Transverse colon (tissue), 4 donors: ENCODE measurements around the gene NCBP1.

Experiments
- EP300 ChIP-seq: sonication (generic); formaldehyde crosslinking; IDR thresholded peaks from one replicate; pipeline ENCODE4 v1.6.1; 2017; ENCODE audit warnings: antibody characterized with exemption, low read depth
- POLR2A ChIP-seq: fragments of 450-650 bp; IDR thresholded peaks from one replicate; pipeline ENCODE4 v1.6.1; 2016; ENCODE audit warnings: antibody characterized with exemption, mild to moderate bottlenecking, moderate library complexity
- POLR2AphosphoS5 ChIP-seq, 3 donors: sonication (generic); formaldehyde crosslinking; IDR thresholded peaks; one replicate each; pipeline ENCODE4 v1.6.1; 2016; ENCODE audit warnings: antibody characterized with exemption in 3 of 3
- TF ChIP-seq, protein P1 (sequence below), 5 experiments: fragments of 200-600 bp in 3 of 5; fragments of 450-650 bp in 2 of 5; sonication (generic) in 3 of 5; IDR thresholded peaks; 1 replicate in 2 of 5; 2 replicates in 3 of 5; pipeline ENCODE4 v1.5.1; 2016 to 2017; ENCODE audit warnings: antibody characterized with exemption in 5 of 5, inconsistent platforms in 3 of 5, mild to moderate bottlenecking in 2 of 5, moderate library complexity in 1 of 5

GRCh38 chr9:97694769-97695168 lies 61.1 kb downstream of the NCBP1 start:
- TF ChIP-seq, protein P1, sequence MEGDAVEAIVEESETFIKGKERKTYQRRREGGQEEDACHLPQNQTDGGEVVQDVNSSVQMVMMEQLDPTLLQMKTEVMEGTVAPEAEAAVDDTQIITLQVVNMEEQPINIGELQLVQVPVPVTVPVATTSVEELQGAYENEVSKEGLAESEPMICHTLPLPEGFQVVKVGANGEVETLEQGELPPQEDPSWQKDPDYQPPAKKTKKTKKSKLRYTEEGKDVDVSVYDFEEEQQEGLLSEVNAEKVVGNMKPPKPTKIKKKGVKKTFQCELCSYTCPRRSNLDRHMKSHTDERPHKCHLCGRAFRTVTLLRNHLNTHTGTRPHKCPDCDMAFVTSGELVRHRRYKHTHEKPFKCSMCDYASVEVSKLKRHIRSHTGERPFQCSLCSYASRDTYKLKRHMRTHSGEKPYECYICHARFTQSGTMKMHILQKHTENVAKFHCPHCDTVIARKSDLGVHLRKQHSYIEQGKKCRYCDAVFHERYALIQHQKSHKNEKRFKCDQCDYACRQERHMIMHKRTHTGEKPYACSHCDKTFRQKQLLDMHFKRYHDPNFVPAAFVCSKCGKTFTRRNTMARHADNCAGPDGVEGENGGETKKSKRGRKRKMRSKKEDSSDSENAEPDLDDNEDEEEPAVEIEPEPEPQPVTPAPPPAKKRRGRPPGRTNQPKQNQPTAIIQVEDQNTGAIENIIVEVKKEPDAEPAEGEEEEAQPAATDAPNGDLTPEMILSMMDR (IDR thresholded peaks at IDR 0.05) = no peak
- TF ChIP-seq EP300 (no peak), POLR2AphosphoS5 (IDR thresholded peaks at IDR 0.05) (no peak), POLR2A (no peak)
